Panc1 (cell line): Measurements from ENCODE around the gene RBMS3. TPM values are rescaled to one million over a fixed set of nuclear protein-coding genes. Genes with fewer than 3 reads are reported as not detected.
"Not testable (repeated sequence)": the region's sequence is repeated elsewhere in the genome, so short reads cannot be mapped to it uniquely, and the experiment has no call there.

Experiments
- ATAC-seq: fragments of 200-7000 bp; cut with Tn5 transposase; 2 replicates; pipeline ENCODE4 v1.9.1; 2020; ENCODE audit warnings: mild to moderate bottlenecking, moderate library complexity
- BruUV-seq: library from RNA; stranded (reverse); fragments of 400-500 nt; replicated peaks from 2 replicates; lab custom pipeline; 2021; lab: Mats Ljungman, UMichigan
- CTCF ChIA-PET: fragments of 300-600 bp; sonication (Branson Sonifier 250); formaldehyde crosslinking; loops from one replicate; lab custom pipeline; 2022; ENCODE audit warnings: antibody characterized with exemption; lab: Charles Lee
- POLR2A ChIA-PET: fragments of 300-600 bp; sonication (Branson Sonifier 250); formaldehyde crosslinking; loops from one replicate; lab custom pipeline; 2022; ENCODE audit warnings: antibody characterized with exemption; lab: Charles Lee
- DNase-seq: peaks from one replicate; pipeline ENCODE4 v3.0.0-alpha.2; 2010; ENCODE audit warnings: low read depth, low spot score
- H3K27ac ChIP-seq: 2 replicates; pipeline ENCODE4 v1.5.1; 2011; ENCODE audit warnings: mild to moderate bottlenecking, low read length, inconsistent platforms
- H3K27me3 ChIP-seq: fragments of 200-500 bp; sonication (Bioruptor generic); 2 replicates; pipeline ENCODE4 v1.6.0; 2014; ENCODE audit warnings: low read length, inconsistent platforms; ENCODE audit not compliant: control insufficient read depth, insufficient read depth
- H3K36me3 ChIP-seq: fragments of 200-500 bp; sonication (Bioruptor generic); 2 replicates; pipeline ENCODE4 v1.5.1; 2014; ENCODE audit warnings: inconsistent platforms, mild to moderate bottlenecking, low read length, moderate library complexity; ENCODE audit not compliant: control insufficient read depth, insufficient read depth
- H3K4me1 ChIP-seq: 2 replicates; pipeline ENCODE4 v1.5.1; 2011; ENCODE audit warnings: inconsistent platforms, mild to moderate bottlenecking, low read length, moderate library complexity; ENCODE audit not compliant: control insufficient read depth, insufficient read depth
- H3K4me3 ChIP-seq, 2 experiments: 2 replicates each; pipeline ENCODE4 v1.5.1; 2011 to 2012; ENCODE audit warnings: low read depth in 2 of 2, low read length in 2 of 2, mild to moderate bottlenecking in 2 of 2, inconsistent platforms in 1 of 2, moderate library complexity in 1 of 2
- H3K9me3 ChIP-seq: fragments of 200-500 bp; sonication (Bioruptor generic); 2 replicates; pipeline ENCODE4 v1.5.1; 2014; ENCODE audit warnings: low read depth, mild to moderate bottlenecking, inconsistent platforms, low read length, moderate library complexity; ENCODE audit not compliant: control insufficient read depth, insufficient read depth
- CTCF ChIP-seq: fragments of 450-650 bp; IDR thresholded peaks from 2 replicates; pipeline ENCODE4 v1.5.1; 2017; ENCODE audit warnings: mild to moderate bottlenecking
- POLR2AphosphoS5 ChIP-seq: IDR thresholded peaks from 2 replicates; pipeline ENCODE4 v1.6.1; 2012; ENCODE audit warnings: mild to moderate bottlenecking, low read depth, low read length, moderate library complexity
- REST ChIP-seq, 2 experiments: IDR thresholded peaks; 2 replicates each; pipeline ENCODE4 v1.6.1; 2011 to 2012; ENCODE audit warnings: low read depth in 2 of 2, control low read depth in 1 of 2, low read length in 1 of 2, mild to moderate bottlenecking in 1 of 2, moderate library complexity in 1 of 2; ENCODE audit not compliant: insufficient read depth in 1 of 2
- SIN3A ChIP-seq: IDR thresholded peaks from 2 replicates; pipeline ENCODE4 v1.6.1; 2012; ENCODE audit warnings: low read depth, mild to moderate bottlenecking, low read length, moderate library complexity, borderline replicate concordance; ENCODE audit not compliant: insufficient read depth
- TCF7L2 ChIP-seq: IDR thresholded peaks from 2 replicates; pipeline ENCODE4 v1.6.1; 2011; ENCODE audit warnings: mild to moderate bottlenecking, low read depth, low read length, inconsistent platforms
- in situ Hi-C: cut with HindIII; loops from 2 replicates; pipeline ENCODE4 v1.10.0; 2016; ENCODE audit warnings: low sequenced_read_pairs, low pct_unique_long_range_greater_than_20kb
- intact Hi-C: fragments of 100-400 bp; cut with micrococcal nuclease; formaldehyde crosslinking; loops from one replicate; pipeline ENCODE4 v1.10.0; 2022; ENCODE audit not compliant: unreplicated experiment
- total RNA-seq: library from RNA; stranded (reverse); gene quantifications from one replicate; pipeline ENCODE4 v1.2.1, GENCODE V29; 2021; ENCODE audit not compliant: unreplicated experiment

The RBMS3 gene
- total RNA-seq, 1 experiment from 2014 or later = 1.1 TPM

GRCh38 chr3:29521751-29522150, 240.9 kb downstream of the RBMS3 start:
- no TSS peak for BruUV-seq
- ChIA-PET POLR2A (no interaction called here), CTCF (no interaction called here)
- H3K4me1 ChIP-seq = no peaks in the 10 kb centered on the region
- in situ Hi-C loops = no loop called here
- no peaks in the 10 kb centered on the region for H3K27me3 ChIP-seq
- H3K9me3 ChIP-seq = no peaks in the 10 kb centered on the region
- ATAC-seq (no peak), DNase-seq (no peak)
- H3K27ac ChIP-seq = no peak overlapping the region
- TF ChIP-seq CTCF = no peak
- no peak for TF ChIP-seq TCF7L2
- TF ChIP-seq REST (IDR thresholded peaks at IDR 0.05; ENCODE audit: insufficient read depth in 1 of 2, low read depth in 2 of 2, low read length in 1 of 2) = no peak
- TF ChIP-seq SIN3A = no peak
- TF ChIP-seq POLR2AphosphoS5 = no peak
- H3K36me3 ChIP-seq = no peaks in the 10 kb centered on the region
- no peak overlapping the region for H3K4me3 ChIP-seq
- intact Hi-C loops = no loop called here

- H3K27ac ChIP-seq, POLR2A ChIA-PET, ATAC-seq, H3K36me3 ChIP-seq, in situ Hi-C loops, intact Hi-C loops, H3K9me3 ChIP-seq, H3K27me3 ChIP-seq, DNase-seq, H3K4me1 ChIP-seq, H3K4me3 ChIP-seq, CTCF ChIA-PET, BruUV-seq: not testable (repeated sequence)
These were observed 243.6 kb downstream of the RBMS3 start for GRCh38 chr3:29524433-29524832.

- BruUV-seq = no TSS peak
- Histone ChIP-seq H3K27me3 (no peaks in the 10 kb centered on the region), H3K27ac (no peak overlapping the region), H3K36me3 (no peaks in the 10 kb centered on the region), H3K4me3 (no peak overlapping the region), H3K9me3 (no peaks in the 10 kb centered on the region), H3K4me1 (no peaks in the 10 kb centered on the region)
- intact Hi-C loops = no loop called here
- ChIA-PET POLR2A (no interaction called here), CTCF (no interaction called here)
- TF ChIP-seq CTCF (no peak), REST (IDR thresholded peaks at IDR 0.05; ENCODE audit: insufficient read depth in 1 of 2, low read depth in 2 of 2, low read length in 1 of 2) (no peak)
- in situ Hi-C loops = no loop called here
- ATAC-seq = no peak
- DNase-seq = no peak
These were observed 244.5 kb downstream of the RBMS3 start for GRCh38 chr3:29525254-29525881.
